GM18502 (cell line): Measurements from ENCODE around the gene SLC4A2.
A peak's percentile ranks its signal among the peaks of the same experiment; 100 is the strongest.
"Not testable (repeated sequence)": the region's sequence is repeated elsewhere in the genome, so short reads cannot be mapped to it uniquely, and the experiment has no call there.

Source experiments
- ATAC-seq: cut with Tn5 transposase; IDR thresholded peaks from one replicate; pipeline ENCODE4 v1.9.1; 2021; ENCODE audit warnings: mild to moderate bottlenecking; ENCODE audit not compliant: unreplicated experiment, poor library complexity

SLC4A2 gene

GRCh38 chr7:151023232-151023631, 36.2 kb upstream of the SLC4A2 start:
- no peak for ATAC-seq

- no peak for ATAC-seq
These were observed 34.8 kb upstream of the SLC4A2 start, which contains the start of gene ATG9B for GRCh38 chr7:151024435-151025056. TSS of gene ATG9B (minus strand) at chr7:151024494. CDS start at chr7:151024423, 71 bp downstream.

- no peak for ATAC-seq
These were observed 33.3 kb upstream of the SLC4A2 start for GRCh38 chr7:151025924-151026671.

GRCh38 chr7:151026771-151027727, 32.3 kb upstream of the SLC4A2 start:
- not testable (repeated sequence) for ATAC-seq

- ATAC-seq = not testable (repeated sequence)
These were observed 31.7 kb upstream of the SLC4A2 start for GRCh38 chr7:151027728-151028130.

- ATAC-seq = peak; percentile 97
These were observed 31.1 kb upstream of the SLC4A2 start, which contains the start of gene ABCB8 for GRCh38 chr7:151028131-151028947. TSS of gene ABCB8 (plus strand) at chr7:151028450. CDS start at chr7:151028516, 66 bp downstream.

- ATAC-seq = no peak
These were observed 30.4 kb upstream of the SLC4A2 start for GRCh38 chr7:151028948-151029501.

- no peak for ATAC-seq
These were observed 28.4 kb upstream of the SLC4A2 start for GRCh38 chr7:151031011-151031410.

- no peak for ATAC-seq
These were observed 26.2 kb upstream of the SLC4A2 start for GRCh38 chr7:151032936-151033863.

GRCh38 chr7:151033864-151034249, 25.5 kb upstream of the SLC4A2 start:
- no peak for ATAC-seq

- ATAC-seq = no peak
These were observed 24.9 kb upstream of the SLC4A2 start for GRCh38 chr7:151034312-151035025.

GRCh38 chr7:151035026-151035717, 24.2 kb upstream of the SLC4A2 start:
- no peak for ATAC-seq

GRCh38 chr7:151035902-151036301, 23.5 kb upstream of the SLC4A2 start:
- ATAC-seq = no peak

- ATAC-seq = no peak
These were observed 20.2 kb upstream of the SLC4A2 start for GRCh38 chr7:151038951-151039849.

- ATAC-seq = no peak
These were observed 19.4 kb upstream of the SLC4A2 start for GRCh38 chr7:151039850-151040548.
